Activated CD8-positive, alpha-beta memory T cell treated with anti-CD3 and anti-CD28 coated beads, Interleukin-2, amount 50 U/mL, for 24 hours (primary cell): ENCODE measurements around the gene TBK1.

Experiments
- DNase-seq: peaks from one replicate; pipeline ENCODE4 v3.0.0-alpha.2; 2020; ENCODE audit errors: extremely low read depth

Gene TBK1

DNA sequence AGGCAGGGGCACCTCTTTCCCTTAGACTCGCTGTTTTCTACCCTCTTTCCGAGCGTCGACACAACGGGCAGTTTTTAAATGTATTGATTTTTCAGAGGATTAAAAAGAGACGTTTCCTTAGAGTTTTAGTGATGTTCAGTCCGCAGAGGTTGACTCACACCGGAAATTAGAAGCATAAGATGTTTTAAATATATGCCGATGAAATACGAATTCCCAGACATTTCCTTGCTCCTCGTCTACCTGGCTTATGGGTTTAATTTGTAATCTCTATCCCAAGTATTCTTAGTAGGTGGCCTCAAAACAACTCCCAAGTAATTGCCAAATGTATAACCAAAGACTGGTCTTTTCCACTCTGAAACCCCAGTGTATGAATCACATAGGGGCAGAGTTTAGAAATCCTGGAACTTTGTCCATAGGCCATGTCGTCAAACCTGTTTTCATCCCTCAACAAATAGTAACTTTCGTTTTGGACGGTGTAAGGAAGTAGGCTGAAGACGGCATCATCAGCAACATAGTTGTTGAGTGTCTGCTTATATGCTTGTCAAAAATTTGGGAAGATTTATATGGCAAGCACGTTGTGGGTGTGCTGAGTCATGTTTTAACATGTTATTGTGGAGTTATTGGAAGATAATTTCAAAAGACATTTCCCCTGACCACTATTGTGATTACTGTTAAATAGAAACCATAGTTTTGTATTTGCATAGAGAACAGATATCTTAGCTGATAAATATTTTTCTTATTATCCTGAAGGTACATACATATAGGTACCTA, 824 bp downstream of the TBK1 start:
- DNase-seq: no peak

DNA sequence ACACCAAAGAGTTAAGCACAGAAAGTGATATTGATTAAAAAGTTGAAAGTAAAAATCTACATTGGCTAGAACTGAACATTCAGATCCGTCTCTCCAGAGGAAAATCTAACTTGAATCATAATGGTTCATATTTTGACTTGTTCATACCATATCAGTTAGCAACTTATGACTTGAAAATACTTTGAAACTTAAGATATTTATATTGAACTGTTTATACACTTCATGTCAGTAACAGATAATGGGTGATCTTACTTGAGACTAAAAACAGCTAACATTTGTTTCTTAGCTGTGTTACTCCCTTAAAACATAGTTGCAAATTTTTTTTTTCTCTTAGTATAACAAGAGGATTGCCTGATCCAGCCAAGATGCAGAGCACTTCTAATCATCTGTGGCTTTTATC, 3.6 kb downstream of the TBK1 start:
- DNase-seq: no peak

DNA sequence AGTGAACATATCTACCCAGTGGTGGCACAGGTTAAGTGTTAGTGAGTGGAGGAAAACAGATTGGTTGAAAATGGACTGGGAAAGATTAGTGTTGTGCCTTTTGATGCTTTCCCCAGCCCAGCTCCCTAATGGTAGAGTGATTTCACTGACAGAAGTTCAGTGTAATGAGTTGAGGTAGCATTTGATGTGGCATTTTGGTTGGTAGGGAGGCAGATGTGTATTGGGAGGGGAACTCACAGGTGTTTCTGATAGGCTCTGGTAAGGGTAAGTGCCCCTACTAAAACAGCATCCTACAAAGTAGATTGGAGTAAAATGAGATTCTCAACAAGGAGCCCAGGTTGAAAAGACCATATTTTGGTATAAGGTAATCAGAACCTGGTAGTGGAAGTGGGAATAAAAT, 4.2 kb downstream of the TBK1 start:
- no peak for DNase-seq

- DNase-seq: no peak
These were observed 5.1 kb downstream of the TBK1 start for GRCh38 chr12:64457032-64457431.

DNA sequence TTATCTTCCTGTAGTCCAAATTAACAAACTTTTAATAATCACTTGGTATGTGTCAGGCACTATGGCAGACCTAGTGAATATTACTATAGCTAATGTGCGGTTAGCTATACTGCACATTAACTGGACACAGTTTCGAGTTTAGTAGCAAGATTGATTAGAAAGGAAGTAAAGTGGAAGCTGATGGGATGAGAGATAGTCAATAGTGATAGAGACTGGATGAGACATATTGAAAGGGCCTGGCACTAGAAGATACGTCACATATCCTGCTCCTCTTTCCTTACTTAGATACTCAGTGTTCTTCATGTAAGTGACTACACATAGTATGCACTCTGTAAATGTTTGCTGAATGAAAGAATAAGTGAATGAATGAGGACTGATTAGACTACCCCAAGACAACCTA, 5.5 kb downstream of the TBK1 start:
- no peak for DNase-seq

DNA sequence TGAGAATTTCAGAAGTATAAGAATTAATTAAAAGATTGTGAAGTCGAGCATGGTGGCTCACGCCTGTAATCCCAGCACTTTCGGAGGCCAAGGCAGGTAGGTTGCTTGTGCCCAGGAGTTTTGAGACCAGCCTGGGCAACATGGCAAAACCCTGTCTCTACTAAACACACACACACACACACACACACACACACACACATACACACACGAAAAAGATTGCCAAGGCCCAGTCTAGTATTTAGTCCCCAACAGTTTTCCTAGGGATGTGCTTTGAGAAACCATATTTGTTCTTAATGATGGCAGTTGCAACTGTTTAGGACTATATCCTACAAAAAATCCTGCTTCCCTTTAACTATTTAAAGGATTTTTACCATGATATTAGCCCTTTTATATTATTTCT, 6.0 kb downstream of the TBK1 start:
- DNase-seq: no peak

DNA sequence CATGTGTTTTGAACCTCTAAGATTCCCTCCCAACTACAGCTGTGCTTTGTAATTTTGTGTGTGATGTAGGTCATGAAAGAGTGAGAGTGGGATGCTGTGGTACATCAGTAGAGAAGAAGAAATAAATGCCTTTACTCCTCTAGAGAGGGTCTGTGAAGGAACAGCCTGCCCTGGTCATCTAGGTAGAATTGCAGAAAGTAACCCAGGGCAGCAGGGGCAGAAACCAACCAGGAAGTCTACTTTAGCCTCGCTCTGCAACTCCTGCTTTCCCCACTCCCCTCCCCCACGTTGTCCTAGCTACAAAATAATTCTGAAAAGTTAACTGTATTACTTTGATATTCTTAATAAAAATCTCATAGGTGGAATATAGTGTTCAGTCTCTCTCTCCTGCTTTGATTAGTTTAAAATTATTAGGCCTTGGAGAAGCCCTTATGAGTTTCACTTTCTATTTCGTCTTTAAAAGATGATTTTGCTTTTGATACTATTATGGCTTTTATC, 7.5 kb downstream of the TBK1 start:
- no peak for DNase-seq

DNA sequence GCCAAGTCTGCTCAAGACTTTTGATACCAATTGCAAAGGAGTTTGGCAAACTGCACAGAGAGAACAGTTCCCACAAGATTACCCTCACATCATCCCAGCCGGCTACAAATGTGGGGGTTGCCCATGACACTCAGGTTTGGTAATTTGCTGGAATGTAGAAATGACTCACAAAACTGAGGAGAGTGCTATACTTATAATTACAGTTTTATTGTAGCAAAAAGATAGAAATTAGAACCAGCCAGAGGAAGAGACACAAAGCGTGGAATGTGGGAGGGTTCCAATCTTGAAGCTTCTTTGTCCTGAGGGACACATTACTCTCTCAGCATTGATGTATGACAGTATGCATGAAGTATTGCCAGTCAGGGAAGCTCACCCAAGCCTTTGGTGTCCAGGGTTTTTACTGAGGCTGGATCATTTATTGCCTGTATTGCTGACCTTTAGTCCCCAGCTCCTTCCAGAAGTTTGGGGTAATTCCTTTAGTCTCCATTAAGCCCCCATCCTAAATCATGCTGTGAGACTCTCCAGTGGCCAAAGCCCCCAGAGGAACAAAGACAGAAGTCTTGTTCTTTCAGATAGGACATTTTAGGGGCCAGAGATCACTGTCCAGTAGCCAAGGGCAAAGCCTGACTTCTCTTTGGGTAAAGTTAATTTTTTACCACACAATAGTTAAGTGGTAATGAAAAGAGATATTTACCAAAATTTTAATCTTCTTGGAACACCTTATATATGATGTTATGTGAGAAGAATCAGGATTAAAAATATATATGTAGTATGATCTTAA, 9.9 kb downstream of the TBK1 start:
- DNase-seq: no peak

GRCh38 chr12:64466178-64466577, 14.3 kb downstream of the TBK1 start:
- DNase-seq: no peak

GRCh38 chr12:64468966-64469365, 17.0 kb downstream of the TBK1 start:
- DNase-seq: no peak

GRCh38 chr12:64469455-64470142, 17.7 kb downstream of the TBK1 start:
- no peak for DNase-seq

DNA sequence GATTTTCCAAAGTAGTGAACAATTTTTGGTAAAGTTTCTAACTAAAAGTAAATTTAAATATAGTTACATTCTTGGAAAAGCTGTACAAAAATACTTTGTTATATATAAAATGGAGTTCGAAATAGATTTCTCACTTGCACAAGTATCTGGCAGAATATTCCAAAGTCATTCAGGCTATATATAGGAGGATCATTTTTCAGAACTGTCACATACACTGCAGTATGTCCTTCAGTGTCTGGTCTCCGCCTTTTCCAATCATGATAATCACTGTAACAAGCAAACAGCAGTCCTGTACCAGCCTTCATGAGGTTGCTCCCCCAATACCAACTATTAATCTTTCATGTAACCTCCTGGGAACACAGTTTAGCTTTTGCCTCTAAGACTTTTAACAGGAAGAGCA, 18.6 kb downstream of the TBK1 start:
- no peak for DNase-seq

GRCh38 chr12:64473176-64473575, 21.3 kb downstream of the TBK1 start:
- no peak for DNase-seq

GRCh38 chr12:64475518-64475917, 23.6 kb downstream of the TBK1 start:
- DNase-seq: no peak

DNA sequence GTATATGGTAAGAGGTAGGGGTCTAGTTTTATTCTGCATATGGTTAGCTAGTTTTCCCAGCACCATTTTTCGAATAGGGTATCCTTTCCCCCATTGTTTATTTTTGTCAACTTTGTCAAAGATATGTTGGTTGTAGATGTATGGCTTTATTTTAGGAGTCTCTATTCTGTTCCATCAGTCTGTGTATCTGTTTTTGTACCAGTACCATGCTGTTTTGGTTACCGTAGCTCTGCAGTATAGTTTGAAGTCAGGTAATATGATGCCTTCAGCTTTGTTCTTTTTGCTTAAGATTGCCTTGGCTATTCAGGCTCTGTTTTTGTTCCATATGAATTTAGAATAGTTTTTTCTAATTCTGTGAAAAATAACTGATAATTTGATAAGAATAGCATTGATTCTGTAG, 24.9 kb downstream of the TBK1 start:
- no peak for DNase-seq

DNA sequence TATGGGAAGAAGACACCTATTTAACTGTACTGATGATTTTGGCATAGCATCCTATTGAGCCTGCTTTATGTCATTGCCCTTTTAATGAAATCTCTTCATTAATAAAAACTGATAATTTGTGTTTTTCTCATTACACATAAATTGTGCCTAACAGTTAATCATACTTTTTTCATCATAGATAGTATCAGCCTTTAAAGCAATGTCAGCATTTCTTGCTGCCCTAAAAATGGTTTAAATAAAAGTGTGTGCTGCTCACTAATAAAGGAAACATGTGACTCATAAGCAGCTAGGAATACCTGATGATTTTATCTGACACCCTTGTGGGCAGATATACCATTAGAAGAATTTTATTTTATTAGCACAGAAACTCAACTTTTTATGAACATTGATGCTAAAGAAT, 26.7 kb downstream of the TBK1 start:
- no peak for DNase-seq

DNA sequence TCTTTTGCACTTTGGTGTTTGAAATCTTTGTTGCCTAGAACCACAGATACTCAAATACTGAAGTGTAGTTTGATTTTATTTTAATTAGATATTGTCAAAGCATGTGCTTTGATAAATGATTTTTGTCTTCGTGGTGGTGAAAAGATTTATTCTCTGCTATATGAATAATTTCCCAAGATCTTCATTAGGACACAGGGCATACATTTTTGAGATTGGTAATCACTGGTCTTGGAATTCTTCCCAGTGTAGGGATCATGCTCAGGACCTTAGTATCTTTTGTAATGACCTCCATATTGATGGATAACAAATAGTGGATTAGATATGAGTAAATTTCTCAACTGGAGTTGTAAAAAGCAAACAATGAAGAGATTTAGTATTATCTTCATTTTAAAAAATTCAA, 28.2 kb downstream of the TBK1 start:
- DNase-seq: no peak

DNA sequence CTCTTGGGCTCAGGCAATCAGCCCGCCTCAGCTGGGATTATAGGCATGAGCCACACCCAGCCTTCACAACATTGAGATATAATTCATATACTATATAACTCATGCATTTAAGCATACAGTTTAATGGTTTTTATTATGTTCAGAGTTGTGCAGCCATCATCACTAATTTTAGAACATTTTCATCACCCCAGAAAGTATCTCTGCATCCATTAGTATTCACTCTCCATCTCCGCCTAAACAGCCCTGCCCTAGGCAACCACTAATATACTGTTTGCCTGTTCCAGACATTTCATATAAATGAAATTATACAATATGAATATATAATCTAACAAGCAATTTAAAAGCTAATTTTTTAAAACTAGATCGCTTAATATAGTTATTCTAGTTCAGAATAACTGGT, 34.7 kb downstream of the TBK1 start:
- no peak for DNase-seq

GRCh38 chr12:64491718-64492117, 39.8 kb downstream of the TBK1 start:
- DNase-seq: no peak

GRCh38 chr12:64493513-64493912, 41.6 kb downstream of the TBK1 start:
- DNase-seq: no peak

GRCh38 chr12:64494998-64495729, 43.2 kb downstream of the TBK1 start:
- no peak for DNase-seq

GRCh38 chr12:64496839-64497400, 45.0 kb downstream of the TBK1 start:
- no peak for DNase-seq
